ENCODE results near the gene THG1L. TPM values are rescaled to one million over a fixed set of nuclear protein-coding genes. Genes with fewer than 3 reads are reported as not detected.

THG1L gene
- total and polyA plus RNA-seq, 2 of the 13 experiments (the other 11 are each of a cell fraction or from before 2014, with no cell fraction given): 16.6 to 17.2 TPM

- ATAC-seq (no peak), FAIRE-seq (no peak), DNase-seq (ENCODE audit: low spot score) (no peak)
- Histone ChIP-seq H3K79me2 (ENCODE audit: insufficient read depth, low read length) (no peaks in the 10 kb centered on the region), H3K27ac (ENCODE audit: extremely low read length, insufficient read depth, low read length) (no peak overlapping the region), H3K27me3 (ENCODE audit: control insufficient read depth in 1 of 2, insufficient read depth in 2 of 2, low read length in 2 of 2) (peaks cover 0 to 7% of the 10 kb centered on the region in 2 experiments; a peak in 1 of 5 replicates), H4K20me1 (ENCODE audit: insufficient read depth, low read length) (no peaks in the 10 kb centered on the region), H3K9me3 (ENCODE audit: low read length) (no peaks in the 10 kb centered on the region), H3K4me3 (replicated peaks in 1 of 3; ENCODE audit: insufficient read depth in 1 of 3, low read depth in 2 of 3, low read length in 3 of 3) (no peak overlapping the region), H2AFZ (ENCODE audit: low read length) (no peak overlapping the region), H3K4me1 (ENCODE audit: insufficient read depth, low read length) (no peaks in the 10 kb centered on the region), H3K4me2 (ENCODE audit: low read depth, low read length) (no peak overlapping the region), H3K9ac (ENCODE audit: insufficient read depth, low read depth, low read length) (no peak overlapping the region), H3K36me3 (replicated peaks in 1 of 2; ENCODE audit: control insufficient read depth in 1 of 2, insufficient read depth in 2 of 2, low read length in 2 of 2) (no peaks in the 10 kb centered on the region)
- ChIA-PET CTCF (ENCODE audit: low intra/inter-chr PET ratio, low total read pairs) (no interaction called here), POLR2A (no interaction called here)
- in situ Hi-C loops (cut with HindIII; ENCODE audit: extremely low pct_ligation_motif_present, low pct_unique_long_range_greater_than_20kb) (no loop called here), intact Hi-C loops (cut with micrococcal nuclease; ENCODE audit: unreplicated experiment) (no loop called here)
- TF ChIP-seq FOXA1 (IDR thresholded peaks at IDR 0.05): no peak
- TF ChIP-seq FOXA1 (CRISPR knock-in tag; IDR thresholded peaks at IDR 0.05): no peak
- TF ChIP-seq PHF5A (CRISPR knock-in tag; IDR thresholded peaks at IDR 0.05; ENCODE audit: low read depth, unreplicated experiment): no peak
- no peak for TF ChIP-seq ZNF34 (CRISPR knock-in tag; IDR thresholded peaks at IDR 0.05; ENCODE audit: borderline replicate concordance)
- no peak for TF ChIP-seq NFIC (IDR thresholded peaks at IDR 0.05; ENCODE audit: low read length)
- no peak for TF ChIP-seq ZSCAN29 (CRISPR knock-in tag; conservative IDR thresholded peaks at IDR 0.05)
- TF ChIP-seq POGZ (CRISPR knock-in tag; IDR thresholded peaks at IDR 0.05): no peak
- TF ChIP-seq ZMAT3 (CRISPR knock-in tag; conservative IDR thresholded peaks at IDR 0.05): no peak
- no peak for TF ChIP-seq TOPORS (CRISPR knock-in tag; IDR thresholded peaks at IDR 0.05)
- TF ChIP-seq HNF4G (IDR thresholded peaks at IDR 0.05; ENCODE audit: borderline replicate concordance, low read depth, low read length): no peak
- no peak for TF ChIP-seq HNF4G (CRISPR knock-in tag; IDR thresholded peaks at IDR 0.05; ENCODE audit: borderline replicate concordance, low read depth)
- no peak for TF ChIP-seq ZNF773 (CRISPR knock-in tag; IDR thresholded peaks at IDR 0.05; ENCODE audit: borderline replicate concordance)
- no peak for TF ChIP-seq ZNF761 (CRISPR knock-in tag; conservative IDR thresholded peaks at IDR 0.05)
- TF ChIP-seq TSC22D2 (CRISPR knock-in tag; IDR thresholded peaks at IDR 0.05; ENCODE audit: borderline replicate concordance): no peak
- no peak for TF ChIP-seq JUNB (CRISPR knock-in tag; IDR thresholded peaks at IDR 0.05; ENCODE audit: borderline replicate concordance)
- no peak for TF ChIP-seq ISX (CRISPR knock-in tag; conservative IDR thresholded peaks at IDR 0.05)
- TF ChIP-seq SOX6 (IDR thresholded peaks at IDR 0.05): no peak
- no peak for TF ChIP-seq SOX6 (CRISPR knock-in tag; IDR thresholded peaks at IDR 0.05)
- no peak for TF ChIP-seq YY1 (IDR thresholded peaks at IDR 0.05; ENCODE audit: insufficient read depth, insufficient replicate concordance, low read depth, low read length)
- TF ChIP-seq PAX8 (CRISPR knock-in tag; IDR thresholded peaks at IDR 0.05; ENCODE audit: borderline replicate concordance): no peak
- TF ChIP-seq RFX1 (IDR thresholded peaks at IDR 0.05): no peak
- 41% methylated on average over 4 of the region's 4 CpGs for WGBS (ENCODE audit: low lambda C conversion rate)
- no TSS peak for BruUV-seq (replicated peaks)
These were observed 39.4 kb downstream of the THG1L start for GRCh38 chr5:157770665-157771064.

Measured in HepG2 (cell line).